Measurements from ENCODE around the gene C22orf31.
"Not testable (repeated sequence)": the region's sequence is repeated elsewhere in the genome, so short reads cannot be mapped to it uniquely, and the experiment has no call there.

Gene C22orf31

GRCh38 chr22:29055192-29055830 lies 6.3 kb downstream of the C22orf31 start:
- no peak for DNase-seq (ENCODE audit: low read depth)

GRCh38 chr22:29054251-29054767 lies 7.3 kb downstream of the C22orf31 start:
- no peak for DNase-seq (ENCODE audit: low read depth)

- DNase-seq (ENCODE audit: low read depth): no peak
These were observed 8.5 kb downstream of the C22orf31 start for GRCh38 chr22:29053048-29053702.

GRCh38 chr22:29050457-29050856 lies 11.2 kb downstream of the C22orf31 start:
- no peak for DNase-seq (ENCODE audit: low read depth)

GRCh38 chr22:29049655-29050263 lies 11.9 kb downstream of the C22orf31 start:
- no peak for DNase-seq (ENCODE audit: low read depth)

GRCh38 chr22:29048822-29049654 lies 12.6 kb downstream of the C22orf31 start:
- DNase-seq (ENCODE audit: low read depth): no peak

- DNase-seq (ENCODE audit: low read depth): no peak
These were observed 16.9 kb downstream of the C22orf31 start for GRCh38 chr22:29044657-29045176.

GRCh38 chr22:29043906-29044575 lies 17.6 kb downstream of the C22orf31 start:
- DNase-seq (ENCODE audit: low read depth): no peak

GRCh38 chr22:29041408-29041807 lies 20.2 kb downstream of the C22orf31 start:
- no peak for DNase-seq (ENCODE audit: low read depth)

- DNase-seq (ENCODE audit: low read depth): peak; percentile 53
These were observed 21.0 kb downstream of the C22orf31 start for GRCh38 chr22:29040385-29041275.

GRCh38 chr22:29039684-29040083 lies 21.9 kb downstream of the C22orf31 start:
- not testable (repeated sequence) for DNase-seq (ENCODE audit: low read depth)

- DNase-seq (ENCODE audit: low read depth): no peak
These were observed 22.5 kb downstream of the C22orf31 start for GRCh38 chr22:29039148-29039547.

GRCh38 chr22:29037340-29037932 lies 24.2 kb downstream of the C22orf31 start:
- no peak for DNase-seq (ENCODE audit: low read depth)

- DNase-seq (ENCODE audit: low read depth): no peak
These were observed 29.0 kb downstream of the C22orf31 start for GRCh38 chr22:29032584-29032983.

GRCh38 chr22:29032014-29032475 lies 29.6 kb downstream of the C22orf31 start:
- DNase-seq (ENCODE audit: low read depth): no peak

- DNase-seq (ENCODE audit: low read depth): no peak
These were observed 30.2 kb downstream of the C22orf31 start for GRCh38 chr22:29031227-29032011.

- no peak for DNase-seq (ENCODE audit: low read depth)
These were observed 30.9 kb downstream of the C22orf31 start for GRCh38 chr22:29030618-29031226.

GRCh38 chr22:29030016-29030617 lies 31.5 kb downstream of the C22orf31 start:
- DNase-seq (ENCODE audit: low read depth): no peak

Data from activated gamma-delta T cell treated with anti-CD3 and anti-CD28 coated beads, Interleukin-2, amount 50 U/mL, for 16 hours (primary cell).